Putamen (tissue), 1 donor: ENCODE results near the gene PRKCH.

ENCODE experiments used
- DNase-seq: peaks from one replicate; pipeline ENCODE4 v3.0.0-alpha.2; 2016; ENCODE audit warnings: low spot score

The PRKCH gene

GRCh38 chr14:61430066-61430757, 108.8 kb downstream of the PRKCH start:
- no peak for DNase-seq

DNA sequence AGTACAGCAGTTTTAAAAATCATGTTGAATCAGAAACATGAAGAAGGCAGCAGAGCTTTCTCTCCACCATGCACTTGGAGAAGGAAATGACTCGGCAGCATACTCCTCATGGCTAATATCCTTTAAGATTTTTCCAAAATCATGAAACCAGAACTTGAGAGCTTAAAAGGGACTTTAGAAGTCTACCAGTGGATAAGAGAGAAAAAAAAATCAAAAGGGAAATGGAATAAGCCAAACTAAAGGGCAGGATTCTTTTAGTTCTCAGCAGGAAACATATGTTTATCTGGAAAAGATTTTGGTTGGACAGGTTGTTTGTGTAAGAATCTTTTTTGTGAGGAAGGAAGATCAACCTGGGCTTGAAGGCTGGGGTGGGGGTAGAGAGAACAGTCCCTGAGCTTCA, 111.8 kb downstream of the PRKCH start:
- no peak for DNase-seq

GRCh38 chr14:61433828-61434227, 112.4 kb downstream of the PRKCH start:
- no peak for DNase-seq

DNA sequence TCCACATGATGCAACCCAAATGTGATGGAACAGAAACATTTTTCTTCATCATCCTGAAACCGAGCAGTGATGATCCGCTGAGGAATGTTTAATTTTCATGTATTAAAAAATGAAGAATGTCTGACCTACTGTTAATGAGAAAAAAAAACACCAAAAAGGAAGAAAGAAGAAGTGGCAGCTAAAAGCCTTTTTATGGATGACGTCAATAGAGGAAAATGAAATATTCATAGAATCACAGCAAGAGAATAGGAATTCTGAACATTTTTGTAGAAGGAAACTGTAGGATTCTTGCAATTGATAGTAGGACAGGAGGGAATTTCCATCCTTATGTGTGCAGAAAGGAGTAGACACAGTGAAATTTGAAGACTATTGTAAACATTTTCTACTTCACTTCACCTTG, 112.9 kb downstream of the PRKCH start:
- no peak for DNase-seq

DNA sequence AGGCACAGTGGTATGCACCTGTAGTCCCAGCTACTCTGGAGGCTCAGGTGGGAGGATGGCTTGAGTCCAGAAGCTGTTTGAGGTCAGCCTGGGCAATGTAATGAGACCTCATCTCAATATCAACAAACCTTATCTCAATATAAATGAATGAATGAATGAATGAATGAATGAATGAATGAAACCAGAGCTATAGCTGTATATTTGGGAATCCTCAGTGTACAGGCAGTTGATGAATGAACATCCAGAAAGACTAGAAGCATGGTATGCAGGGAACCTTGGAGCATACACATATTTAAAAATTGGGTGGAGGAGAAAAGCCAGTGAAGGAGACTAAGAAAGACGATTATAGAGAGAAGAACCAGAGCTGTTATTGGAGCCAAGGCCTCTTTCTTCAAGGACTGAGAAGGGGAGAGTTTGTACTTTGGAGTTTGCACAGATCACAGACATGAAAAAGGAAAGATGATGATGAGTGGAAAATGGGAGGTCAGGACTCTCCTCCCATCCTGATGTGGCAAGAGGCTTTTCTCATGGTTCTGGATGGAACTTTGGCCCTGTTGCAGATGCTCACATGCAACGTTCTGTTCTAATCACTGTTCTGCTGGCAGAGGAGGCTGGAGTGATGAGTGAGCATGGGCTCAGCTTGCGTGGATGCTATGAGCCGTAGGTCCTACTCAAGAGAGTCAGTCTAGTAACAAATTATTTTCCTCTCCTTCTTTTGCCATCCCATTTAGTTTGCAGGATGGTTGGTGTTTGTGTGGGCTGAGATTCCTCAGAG, 114.4 kb downstream of the PRKCH start:
- no peak for DNase-seq

DNA sequence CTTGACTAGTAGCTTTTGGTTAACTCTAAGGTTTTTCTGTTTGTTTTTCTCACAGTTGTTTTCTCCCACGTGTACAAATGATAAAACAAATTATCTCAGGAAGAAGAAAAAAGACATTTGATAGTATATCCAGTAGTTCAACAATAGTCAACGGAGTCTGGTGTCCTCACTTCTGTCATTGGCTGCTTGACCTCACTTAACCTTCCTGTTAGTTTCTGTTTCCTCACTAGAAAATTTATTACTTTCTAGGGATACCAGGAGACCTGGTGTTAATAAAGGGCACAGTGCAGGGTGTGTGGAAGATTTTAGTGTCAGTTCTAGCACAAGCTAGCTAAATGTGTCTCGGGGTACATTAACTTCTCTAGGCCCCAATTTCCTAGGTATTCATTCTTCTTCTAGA, 116.0 kb downstream of the PRKCH start:
- DNase-seq, result no peak

GRCh38 chr14:61438036-61438435, 116.7 kb downstream of the PRKCH start:
- no peak for DNase-seq

DNA sequence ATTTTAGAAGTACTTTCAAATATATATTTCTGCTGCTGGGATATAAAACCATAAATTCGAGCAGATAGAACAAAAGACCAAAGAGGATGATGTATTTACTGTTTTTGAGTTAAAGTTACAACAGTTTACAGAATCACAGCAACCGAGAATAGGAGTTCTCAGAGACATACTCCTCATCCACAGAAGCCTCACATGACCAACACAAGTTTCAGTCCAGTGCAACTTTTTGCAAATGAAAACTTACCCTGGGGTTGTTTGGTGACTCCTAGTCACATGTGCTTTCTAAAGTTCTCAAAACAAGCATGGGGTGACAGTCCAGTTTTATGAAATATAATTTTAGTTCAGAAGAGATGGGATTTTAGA, 117.1 kb downstream of the PRKCH start:
- DNase-seq, result no peak

DNA sequence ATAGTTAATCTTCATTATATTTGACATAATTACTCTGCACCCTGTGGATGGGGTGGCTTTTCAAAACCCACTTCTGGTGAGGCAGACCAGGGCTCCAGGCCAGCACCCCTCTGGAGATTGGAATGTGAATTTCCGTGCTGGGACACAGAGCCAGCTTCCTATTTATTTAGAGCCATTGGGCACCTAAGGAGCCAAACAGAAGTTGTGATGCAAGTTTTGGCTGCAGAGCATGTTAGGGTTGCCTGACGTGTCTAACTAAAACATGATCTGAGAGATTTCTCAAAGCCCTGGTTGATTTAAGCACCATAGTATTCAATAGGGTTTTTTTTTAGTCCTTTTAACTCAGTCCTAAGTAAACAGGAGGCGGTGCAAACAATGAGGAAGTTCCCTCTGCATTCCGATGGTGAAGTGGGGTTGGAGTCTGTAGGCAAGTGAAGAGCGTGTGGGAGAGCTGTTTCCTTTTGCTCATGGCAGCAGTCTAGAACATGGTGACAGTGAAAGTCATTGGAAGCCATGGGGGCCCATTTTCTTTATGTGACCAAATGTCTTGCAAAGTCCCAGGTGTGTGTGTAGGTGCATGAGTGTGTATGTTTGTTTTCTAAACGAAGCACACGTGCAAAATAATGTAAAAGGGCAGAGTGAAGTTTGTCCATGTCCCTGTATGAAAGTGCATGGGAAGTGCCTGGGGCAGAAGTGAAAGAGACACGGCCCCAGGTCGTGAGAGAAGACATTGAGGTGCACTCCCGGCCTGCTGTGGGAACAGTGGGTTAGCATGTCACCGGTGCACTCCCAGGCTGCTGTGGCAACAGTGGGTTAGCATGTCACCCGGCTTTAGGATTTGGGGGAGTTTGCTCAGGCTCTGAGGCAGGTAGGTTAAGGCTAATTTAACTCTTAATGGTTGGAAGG, 117.7 kb downstream of the PRKCH start:
- DNase-seq, result no peak

DNA sequence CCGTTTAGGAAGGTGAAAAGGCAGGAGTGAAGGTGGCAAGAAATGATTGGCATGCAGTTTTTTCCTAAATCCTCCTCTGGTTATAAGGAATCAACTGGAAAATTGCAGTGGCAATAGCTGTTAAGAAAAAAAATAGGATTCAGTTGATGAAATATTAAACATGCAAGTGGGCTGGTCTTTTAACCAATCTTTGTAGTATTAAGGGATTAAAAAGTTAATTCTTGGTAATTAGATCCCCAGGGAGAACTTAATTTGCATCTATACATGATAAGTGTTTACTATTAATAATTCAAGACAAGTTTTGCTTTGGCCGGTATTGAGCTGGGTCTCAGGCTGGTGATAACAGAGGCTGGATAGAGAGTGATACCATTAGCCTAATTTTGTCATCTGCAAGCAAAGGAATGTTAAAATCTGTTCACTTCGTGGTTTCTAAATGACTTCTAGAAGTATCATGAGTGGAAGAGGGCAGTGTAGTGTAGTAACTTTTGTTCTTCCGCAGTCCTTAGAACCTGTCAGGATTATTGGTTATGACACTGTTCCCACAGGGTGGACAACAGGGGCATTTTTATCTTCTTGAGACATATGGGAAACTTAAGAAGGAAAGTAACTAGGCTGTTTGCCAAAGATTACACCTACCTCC, 118.5 kb downstream of the PRKCH start:
- DNase-seq, result no peak

DNA sequence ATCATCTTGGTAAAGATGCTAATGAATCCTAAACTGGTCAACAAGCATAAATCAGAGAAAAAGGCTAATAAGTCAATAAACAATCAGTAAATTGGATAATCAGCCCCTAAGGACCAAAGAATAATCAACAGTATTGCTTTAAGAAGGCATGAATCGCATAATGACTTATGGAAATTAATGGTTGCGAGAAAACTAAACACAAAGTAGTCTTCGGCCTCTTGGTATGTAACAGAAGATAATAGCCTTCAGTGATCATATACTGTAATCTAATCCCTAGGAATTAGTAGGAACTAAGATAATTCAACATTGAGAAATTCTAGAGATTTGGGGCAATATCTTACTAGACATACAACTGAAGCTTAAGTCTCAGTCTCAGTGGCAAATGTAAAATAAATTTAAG, 122.1 kb downstream of the PRKCH start:
- DNase-seq, result no peak

GRCh38 chr14:61444215-61444768, 122.9 kb downstream of the PRKCH start:
- no peak for DNase-seq

GRCh38 chr14:61451491-61451890, 130.1 kb downstream of the PRKCH start:
- no peak for DNase-seq

- DNase-seq, result no peak
These were observed 130.6 kb downstream of the PRKCH start for GRCh38 chr14:61451891-61452400.

DNA sequence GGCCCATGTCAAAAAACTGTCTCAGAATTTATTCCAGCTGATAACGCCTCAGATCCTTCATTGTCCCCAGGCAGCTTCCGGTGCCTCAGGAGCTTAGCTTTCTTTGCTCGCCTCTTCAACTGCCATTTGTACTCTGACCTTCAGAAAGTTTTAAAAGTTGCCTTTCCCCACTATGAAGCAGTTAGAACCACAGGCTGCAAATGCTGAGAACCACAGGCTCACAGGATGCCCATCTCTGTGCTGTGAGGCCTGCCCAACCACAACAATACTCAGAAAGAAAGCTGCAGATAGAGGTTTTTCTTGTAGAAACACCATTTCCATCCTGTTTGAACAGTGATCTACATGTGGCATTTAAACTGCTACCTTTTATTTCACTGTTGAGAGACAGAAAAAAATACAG, 131.1 kb downstream of the PRKCH start:
- DNase-seq, result no peak

GRCh38 chr14:61453103-61453767, 131.9 kb downstream of the PRKCH start:
- no peak for DNase-seq

GRCh38 chr14:61454545-61454944, 133.2 kb downstream of the PRKCH start:
- DNase-seq, result no peak

- DNase-seq, result no peak
These were observed 134.0 kb downstream of the PRKCH start for GRCh38 chr14:61455351-61455750.

DNA sequence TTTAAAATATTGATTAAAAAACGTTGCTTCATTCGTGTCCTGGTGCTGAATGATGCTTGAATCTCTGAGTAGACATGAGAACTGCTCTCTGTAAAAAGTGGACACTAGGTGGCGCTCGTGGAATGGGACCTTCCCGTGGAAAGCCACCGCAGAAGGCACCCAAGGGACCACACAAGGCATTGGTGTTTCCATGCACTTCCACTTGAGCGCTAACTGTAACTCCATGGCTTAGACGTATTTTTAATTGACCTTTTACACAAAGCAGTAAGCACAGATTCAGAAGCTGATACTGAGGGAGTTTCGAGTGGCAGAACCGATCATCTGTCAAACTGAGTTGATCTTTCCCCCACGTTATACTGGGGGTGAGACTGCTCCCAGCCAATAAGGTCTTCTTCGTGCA, 135.3 kb downstream of the PRKCH start:
- DNase-seq, result peak; percentile 70

GRCh38 chr14:61458766-61459165, 137.4 kb downstream of the PRKCH start:
- DNase-seq, result no peak

- no peak for DNase-seq
These were observed 137.8 kb downstream of the PRKCH start for GRCh38 chr14:61459229-61459628.
